HepG2 (cell line): Measurements from ENCODE around the gene SLC22A7. TPM values are rescaled to one million over a fixed set of nuclear protein-coding genes. Genes with fewer than 3 reads are reported as not detected.

ENCODE experiments used
- ATF7-NPFF ChIP-seq: sonication (generic); formaldehyde crosslinking; IDR thresholded peaks from 2 replicates; pipeline ENCODE4 v1.8.1; 2023; ENCODE audit warnings: mild to moderate bottlenecking, low read depth, missing genetic modification reagents, moderate library complexity
- BCL6 ChIP-seq: IDR thresholded peaks from 2 replicates; pipeline ENCODE4 v1.6.1; 2016; ENCODE audit warnings: missing genetic modification reagents, missing compliant biosample characterization
- GTF3A ChIP-seq: sonication (generic); formaldehyde crosslinking; conservative IDR thresholded peaks from 2 replicates; pipeline ENCODE4 v1.4.0; 2020; ENCODE audit warnings: mild to moderate bottlenecking, missing genetic modification reagents
- HNRNPH1 ChIP-seq: fragments of 200-400 bp; formaldehyde crosslinking; optimal IDR thresholded peaks from 2 replicates; pipeline ENCODE3; 2017; ENCODE audit warnings: mild to moderate bottlenecking, low read depth, low read length
- HOXA5 ChIP-seq: sonication (generic); formaldehyde crosslinking; IDR thresholded peaks from 2 replicates; pipeline ENCODE4 v1.4.0; 2020; ENCODE audit warnings: missing genetic modification reagents
- HOXD1 ChIP-seq: sonication (generic); formaldehyde crosslinking; IDR thresholded peaks from 2 replicates; pipeline ENCODE4 v1.5.0; 2020; ENCODE audit warnings: missing genetic modification reagents
- KDM3A ChIP-seq: IDR thresholded peaks from 2 replicates; pipeline ENCODE4 v1.6.1; 2018; ENCODE audit warnings: low read depth, missing compliant biosample characterization
- NCOA2 ChIP-seq: sonication (generic); formaldehyde crosslinking; IDR thresholded peaks from 2 replicates; pipeline ENCODE4 v1.8.0; 2022; ENCODE audit warnings: inconsistent platforms
- ZNF333 ChIP-seq: sonication (generic); formaldehyde crosslinking; IDR thresholded peaks from 2 replicates; pipeline ENCODE4 v1.4.0; 2020; ENCODE audit warnings: mild to moderate bottlenecking, missing genetic modification reagents, borderline replicate concordance
- polyA plus RNA-seq, 8 experiments: library from polyadenylated mRNA; depleted of rRNA in 3 of 8; stranded (reverse) in 7 of 8; unstranded in 1 of 8; fragments of >200 nt; fragmentation: Illumina TruSeq in 4 of 8; extraction: Trizol in 4 of 8; gene quantifications; 2 replicates each; pipeline versions ENCODE4 v1.2.1 to v1.2.3, GENCODE V29; 2011 to 2016; ENCODE audit warnings: low read depth in 4 of 8, missing spikeins in 1 of 8, mixed read lengths in 1 of 8; ENCODE audit not compliant: insufficient read depth in 1 of 8
- total RNA-seq, 5 experiments: library from RNA; depleted of rRNA; stranded (reverse); fragments of >200 nt; fragmentation: Illumina TruSeq; extraction: Trizol; gene quantifications; 2 replicates each; pipeline ENCODE4 v1.2.3, GENCODE V29; 2016; ENCODE audit warnings: low read depth in 1 of 5
- TF ChIP-seq, protein P1 (sequence below): sonication (generic); formaldehyde crosslinking; IDR thresholded peaks from 2 replicates; pipeline ENCODE4 v1.9.0; 2021; ENCODE audit warnings: missing genetic modification reagents, mild to moderate bottlenecking, borderline replicate concordance
- TF ChIP-seq, protein P2 (sequence below): sonication (generic); formaldehyde crosslinking; IDR thresholded peaks from 2 replicates; pipeline ENCODE4 v1.5.0; 2020; ENCODE audit warnings: mild to moderate bottlenecking, missing genetic modification reagents, moderate library complexity
- TF ChIP-seq, protein P3 (sequence below): sonication (generic); formaldehyde crosslinking; IDR thresholded peaks from 2 replicates; pipeline ENCODE4 v1.8.0; 2022; ENCODE audit warnings: low read depth, missing genetic modification reagents
- TF ChIP-seq, protein P4 (sequence below): sonication (generic); formaldehyde crosslinking; IDR thresholded peaks from 2 replicates; pipeline ENCODE4 v1.5.0; 2020; ENCODE audit warnings: mild to moderate bottlenecking, missing genetic modification reagents
- TF ChIP-seq, protein P5 (sequence below): IDR thresholded peaks from 2 replicates; pipeline ENCODE4 v1.6.1; 2016
- TF ChIP-seq, protein P6 (sequence below): sonication (generic); formaldehyde crosslinking; IDR thresholded peaks from 2 replicates; pipeline ENCODE4 v1.4.0; 2020; ENCODE audit warnings: missing genetic modification reagents

SLC22A7 gene
- total and polyA plus RNA-seq, 2 of the 13 experiments (the other 11 are each of a cell fraction or from before 2014, with no cell fraction given), result 5.3 to 22.6 TPM

DNA sequence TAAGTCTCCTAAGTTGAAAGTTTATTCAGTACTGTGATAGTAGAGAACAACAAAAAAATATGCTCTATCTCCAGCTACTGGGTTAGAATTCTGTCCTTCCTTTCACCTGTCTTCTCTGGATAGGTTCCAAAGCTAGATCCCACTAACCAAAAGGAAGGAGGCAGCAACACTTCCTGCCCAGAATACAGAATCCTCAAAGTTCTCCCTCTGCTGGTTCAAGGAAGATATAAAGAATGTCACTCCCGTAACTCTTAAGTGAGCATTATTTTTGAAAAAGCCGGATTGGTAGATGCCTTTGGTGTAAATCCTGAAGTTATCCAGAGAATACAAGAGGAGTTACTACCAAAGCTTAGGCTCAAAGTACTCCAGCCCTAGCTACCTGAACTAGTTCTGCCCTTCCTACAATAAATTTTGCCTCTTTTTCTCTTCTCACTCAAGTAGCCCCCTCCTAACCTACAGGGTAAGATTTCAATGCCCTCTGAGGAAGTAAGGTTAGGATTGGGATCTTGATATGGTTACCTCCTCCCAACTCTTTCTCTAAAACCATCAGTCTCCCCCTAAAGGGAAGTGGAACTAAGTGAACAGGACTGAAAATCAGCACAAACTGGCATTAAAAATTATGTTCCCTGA, 36.5 kb downstream of the SLC22A7 start (continued):
- TF ChIP-seq, protein P1, sequence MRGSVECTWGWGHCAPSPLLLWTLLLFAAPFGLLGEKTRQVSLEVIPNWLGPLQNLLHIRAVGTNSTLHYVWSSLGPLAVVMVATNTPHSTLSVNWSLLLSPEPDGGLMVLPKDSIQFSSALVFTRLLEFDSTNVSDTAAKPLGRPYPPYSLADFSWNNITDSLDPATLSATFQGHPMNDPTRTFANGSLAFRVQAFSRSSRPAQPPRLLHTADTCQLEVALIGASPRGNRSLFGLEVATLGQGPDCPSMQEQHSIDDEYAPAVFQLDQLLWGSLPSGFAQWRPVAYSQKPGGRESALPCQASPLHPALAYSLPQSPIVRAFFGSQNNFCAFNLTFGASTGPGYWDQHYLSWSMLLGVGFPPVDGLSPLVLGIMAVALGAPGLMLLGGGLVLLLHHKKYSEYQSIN (CRISPR knock-in tag), result no peak
- TF ChIP-seq BCL6 (CRISPR knock-in tag), result no peak
- TF ChIP-seq HOXD1 (CRISPR knock-in tag), result no peak
- no peak for TF ChIP-seq GTF3A (CRISPR knock-in tag)
- TF ChIP-seq, protein P2, sequence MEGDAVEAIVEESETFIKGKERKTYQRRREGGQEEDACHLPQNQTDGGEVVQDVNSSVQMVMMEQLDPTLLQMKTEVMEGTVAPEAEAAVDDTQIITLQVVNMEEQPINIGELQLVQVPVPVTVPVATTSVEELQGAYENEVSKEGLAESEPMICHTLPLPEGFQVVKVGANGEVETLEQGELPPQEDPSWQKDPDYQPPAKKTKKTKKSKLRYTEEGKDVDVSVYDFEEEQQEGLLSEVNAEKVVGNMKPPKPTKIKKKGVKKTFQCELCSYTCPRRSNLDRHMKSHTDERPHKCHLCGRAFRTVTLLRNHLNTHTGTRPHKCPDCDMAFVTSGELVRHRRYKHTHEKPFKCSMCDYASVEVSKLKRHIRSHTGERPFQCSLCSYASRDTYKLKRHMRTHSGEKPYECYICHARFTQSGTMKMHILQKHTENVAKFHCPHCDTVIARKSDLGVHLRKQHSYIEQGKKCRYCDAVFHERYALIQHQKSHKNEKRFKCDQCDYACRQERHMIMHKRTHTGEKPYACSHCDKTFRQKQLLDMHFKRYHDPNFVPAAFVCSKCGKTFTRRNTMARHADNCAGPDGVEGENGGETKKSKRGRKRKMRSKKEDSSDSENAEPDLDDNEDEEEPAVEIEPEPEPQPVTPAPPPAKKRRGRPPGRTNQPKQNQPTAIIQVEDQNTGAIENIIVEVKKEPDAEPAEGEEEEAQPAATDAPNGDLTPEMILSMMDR, result peak; percentile 60
- TF ChIP-seq HNRNPH1, result no peak
- TF ChIP-seq, protein P3, sequence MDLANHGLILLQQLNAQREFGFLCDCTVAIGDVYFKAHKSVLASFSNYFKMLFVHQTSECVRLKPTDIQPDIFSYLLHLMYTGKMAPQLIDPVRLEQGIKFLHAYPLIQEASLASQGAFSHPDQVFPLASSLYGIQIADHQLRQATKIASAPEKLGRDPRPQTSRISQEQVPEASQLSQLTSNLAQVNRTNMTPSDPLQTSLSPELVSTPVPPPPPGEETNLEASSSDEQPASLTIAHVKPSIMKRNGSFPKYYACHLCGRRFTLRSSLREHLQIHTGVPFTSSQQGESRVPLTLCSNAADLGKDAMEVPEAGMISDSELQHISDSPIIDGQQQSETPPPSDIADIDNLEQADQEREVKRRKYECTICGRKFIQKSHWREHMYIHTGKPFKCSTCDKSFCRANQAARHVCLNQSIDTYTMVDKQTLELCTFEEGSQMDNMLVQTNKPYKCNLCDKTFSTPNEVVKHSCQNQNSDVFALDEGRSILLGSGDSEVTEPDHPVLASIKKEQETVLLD (CRISPR knock-in tag), result no peak
- TF ChIP-seq NCOA2 (CRISPR knock-in tag), result 0 out of 2 replicates have a peak, but pooled peaks have one; percentile 19
- no peak for TF ChIP-seq ATF7-NPFF (CRISPR knock-in tag)
- 0 out of 2 replicates have a peak, but pooled peaks have one; percentile 33 for TF ChIP-seq KDM3A (CRISPR knock-in tag)
- no peak for TF ChIP-seq ZNF333 (CRISPR knock-in tag)
- TF ChIP-seq, protein P4, sequence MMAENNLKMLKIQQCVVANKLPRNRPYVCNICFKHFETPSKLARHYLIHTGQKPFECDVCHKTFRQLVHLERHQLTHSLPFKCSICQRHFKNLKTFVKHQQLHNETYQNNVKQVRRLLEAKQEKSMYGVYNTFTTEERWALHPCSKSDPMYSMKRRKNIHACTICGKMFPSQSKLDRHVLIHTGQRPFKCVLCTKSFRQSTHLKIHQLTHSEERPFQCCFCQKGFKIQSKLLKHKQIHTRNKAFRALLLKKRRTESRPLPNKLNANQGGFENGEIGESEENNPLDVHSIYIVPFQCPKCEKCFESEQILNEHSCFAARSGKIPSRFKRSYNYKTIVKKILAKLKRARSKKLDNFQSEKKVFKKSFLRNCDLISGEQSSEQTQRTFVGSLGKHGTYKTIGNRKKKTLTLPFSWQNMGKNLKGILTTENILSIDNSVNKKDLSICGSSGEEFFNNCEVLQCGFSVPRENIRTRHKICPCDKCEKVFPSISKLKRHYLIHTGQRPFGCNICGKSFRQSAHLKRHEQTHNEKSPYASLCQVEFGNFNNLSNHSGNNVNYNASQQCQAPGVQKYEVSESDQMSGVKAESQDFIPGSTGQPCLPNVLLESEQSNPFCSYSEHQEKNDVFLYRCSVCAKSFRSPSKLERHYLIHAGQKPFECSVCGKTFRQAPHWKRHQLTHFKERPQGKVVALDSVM (CRISPR knock-in tag), result 0 out of 2 replicates have a peak, but pooled peaks have one; percentile 25
- TF ChIP-seq, protein P5, sequence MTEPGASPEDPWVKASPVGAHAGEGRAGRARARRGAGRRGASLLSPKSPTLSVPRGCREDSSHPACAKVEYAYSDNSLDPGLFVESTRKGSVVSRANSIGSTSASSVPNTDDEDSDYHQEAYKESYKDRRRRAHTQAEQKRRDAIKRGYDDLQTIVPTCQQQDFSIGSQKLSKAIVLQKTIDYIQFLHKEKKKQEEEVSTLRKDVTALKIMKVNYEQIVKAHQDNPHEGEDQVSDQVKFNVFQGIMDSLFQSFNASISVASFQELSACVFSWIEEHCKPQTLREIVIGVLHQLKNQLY (CRISPR knock-in tag), result 0 out of 2 replicates have a peak, but pooled peaks have one; percentile 22
- TF ChIP-seq, protein P6, sequence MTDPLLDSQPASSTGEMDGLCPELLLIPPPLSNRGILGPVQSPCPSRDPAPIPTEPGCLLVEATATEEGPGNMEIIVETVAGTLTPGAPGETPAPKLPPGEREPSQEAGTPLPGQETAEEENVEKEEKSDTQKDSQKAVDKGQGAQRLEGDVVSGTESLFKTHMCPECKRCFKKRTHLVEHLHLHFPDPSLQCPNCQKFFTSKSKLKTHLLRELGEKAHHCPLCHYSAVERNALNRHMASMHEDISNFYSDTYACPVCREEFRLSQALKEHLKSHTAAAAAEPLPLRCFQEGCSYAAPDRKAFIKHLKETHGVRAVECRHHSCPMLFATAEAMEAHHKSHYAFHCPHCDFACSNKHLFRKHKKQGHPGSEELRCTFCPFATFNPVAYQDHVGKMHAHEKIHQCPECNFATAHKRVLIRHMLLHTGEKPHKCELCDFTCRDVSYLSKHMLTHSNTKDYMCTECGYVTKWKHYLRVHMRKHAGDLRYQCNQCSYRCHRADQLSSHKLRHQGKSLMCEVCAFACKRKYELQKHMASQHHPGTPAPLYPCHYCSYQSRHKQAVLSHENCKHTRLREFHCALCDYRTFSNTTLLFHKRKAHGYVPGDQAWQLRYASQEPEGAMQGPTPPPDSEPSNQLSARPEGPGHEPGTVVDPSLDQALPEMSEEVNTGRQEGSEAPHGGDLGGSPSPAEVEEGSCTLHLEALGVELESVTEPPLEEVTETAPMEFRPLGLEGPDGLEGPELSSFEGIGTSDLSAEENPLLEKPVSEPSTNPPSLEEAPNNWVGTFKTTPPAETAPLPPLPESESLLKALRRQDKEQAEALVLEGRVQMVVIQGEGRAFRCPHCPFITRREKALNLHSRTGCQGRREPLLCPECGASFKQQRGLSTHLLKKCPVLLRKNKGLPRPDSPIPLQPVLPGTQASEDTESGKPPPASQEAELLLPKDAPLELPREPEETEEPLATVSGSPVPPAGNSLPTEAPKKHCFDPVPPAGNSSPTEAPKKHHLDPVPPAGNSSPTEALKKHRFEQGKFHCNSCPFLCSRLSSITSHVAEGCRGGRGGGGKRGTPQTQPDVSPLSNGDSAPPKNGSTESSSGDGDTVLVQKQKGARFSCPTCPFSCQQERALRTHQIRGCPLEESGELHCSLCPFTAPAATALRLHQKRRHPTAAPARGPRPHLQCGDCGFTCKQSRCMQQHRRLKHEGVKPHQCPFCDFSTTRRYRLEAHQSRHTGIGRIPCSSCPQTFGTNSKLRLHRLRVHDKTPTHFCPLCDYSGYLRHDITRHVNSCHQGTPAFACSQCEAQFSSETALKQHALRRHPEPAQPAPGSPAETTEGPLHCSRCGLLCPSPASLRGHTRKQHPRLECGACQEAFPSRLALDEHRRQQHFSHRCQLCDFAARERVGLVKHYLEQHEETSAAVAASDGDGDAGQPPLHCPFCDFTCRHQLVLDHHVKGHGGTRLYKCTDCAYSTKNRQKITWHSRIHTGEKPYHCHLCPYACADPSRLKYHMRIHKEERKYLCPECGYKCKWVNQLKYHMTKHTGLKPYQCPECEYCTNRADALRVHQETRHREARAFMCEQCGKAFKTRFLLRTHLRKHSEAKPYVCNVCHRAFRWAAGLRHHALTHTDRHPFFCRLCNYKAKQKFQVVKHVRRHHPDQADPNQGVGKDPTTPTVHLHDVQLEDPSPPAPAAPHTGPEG (CRISPR knock-in tag), result 0 out of 2 replicates have a peak, but pooled peaks have one; percentile 39
- 0 out of 2 replicates have a peak, but pooled peaks have one; percentile 49 for TF ChIP-seq HOXA5 (CRISPR knock-in tag)
